Measurements from ENCODE around the gene TMEM53.
"Not testable (repeated sequence)": the region's sequence is repeated elsewhere in the genome, so short reads cannot be mapped to it uniquely, and the experiment has no call there.

TMEM53 gene

DNA sequence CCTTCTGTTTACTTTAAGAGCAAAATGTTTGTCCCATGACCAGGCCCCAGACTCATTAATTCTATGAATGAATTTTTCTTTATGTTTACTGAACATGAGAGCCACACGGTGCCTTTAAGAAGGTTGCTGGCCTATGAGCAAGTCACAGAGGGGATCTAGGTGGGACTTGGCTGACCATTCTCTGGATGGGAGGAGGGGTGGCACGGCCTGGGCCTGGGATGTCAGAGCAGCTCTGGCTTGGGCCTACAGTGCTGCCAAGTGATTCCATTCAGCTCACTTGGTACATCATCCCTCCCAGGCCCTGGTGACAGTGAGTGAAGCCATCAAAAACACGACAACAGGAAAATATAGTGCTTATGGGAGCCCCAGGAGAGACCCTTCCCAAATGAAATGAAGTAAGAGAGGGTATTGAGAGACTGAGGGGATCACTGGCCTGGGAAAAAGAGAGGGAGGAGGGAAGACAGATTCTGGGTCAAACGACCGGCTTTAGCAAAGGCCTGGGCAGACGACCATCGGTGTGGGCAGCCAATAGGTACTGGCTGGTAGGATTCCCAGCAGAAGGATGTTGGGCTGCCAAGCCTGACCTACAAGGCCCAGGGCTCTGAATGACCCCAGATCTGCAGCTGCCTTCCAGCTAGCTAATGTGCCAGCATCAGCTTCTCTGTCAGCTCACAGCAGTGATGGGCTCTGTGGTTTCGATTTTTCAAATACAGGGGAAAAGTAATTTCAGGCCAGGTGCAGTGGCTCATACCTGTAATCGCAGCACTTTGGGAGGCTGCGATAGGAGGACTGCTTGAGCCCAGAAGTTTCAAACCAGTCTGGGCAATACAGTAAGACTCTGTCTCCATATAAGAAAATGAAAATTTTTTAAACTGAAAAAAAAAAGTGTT, 3.3 kb downstream of the TMEM53 start:
- H3K4me1 ChIP-seq (ENCODE audit: control insufficient read depth, low read depth, low read length): peaks cover 8% of the 10 kb centered on the region
- H3K9ac ChIP-seq (ENCODE audit: low read length): no peak overlapping the region
- no peaks in the 10 kb centered on the region for H3K9me3 ChIP-seq (ENCODE audit: control insufficient read depth, low read depth, low read length)
- H3K27me3 ChIP-seq (ENCODE audit: control insufficient read depth, insufficient read depth, low read length): no peaks in the 10 kb centered on the region
- no peaks in the 10 kb centered on the region for H3K36me3 ChIP-seq (ENCODE audit: control insufficient read depth, low read depth, low read length)
- H3K27ac ChIP-seq (ENCODE audit: low read length): no peak overlapping the region
- H3K4me3 ChIP-seq (ENCODE audit: low read length): no peak overlapping the region

DNA sequence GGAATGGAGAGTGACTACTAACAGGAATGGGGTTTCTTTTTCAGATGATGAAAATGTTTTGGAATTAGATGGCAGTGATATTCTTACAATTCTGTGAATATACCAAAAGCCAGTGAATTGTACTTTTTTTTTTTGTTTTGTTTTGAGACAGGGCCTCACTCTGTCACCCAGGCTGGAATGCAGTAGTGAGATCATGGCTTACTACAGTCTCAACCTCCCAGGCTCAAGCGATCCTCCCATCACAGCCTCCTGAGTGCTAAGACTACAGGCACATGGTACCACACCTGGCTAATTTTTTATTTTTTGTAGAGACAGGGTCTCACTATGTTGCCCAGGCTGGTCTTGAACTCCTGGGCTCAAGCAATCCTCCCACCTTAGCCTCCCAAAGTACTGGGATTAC, 7.6 kb downstream of the TMEM53 start:
- not testable (repeated sequence) for H3K4me1 ChIP-seq (ENCODE audit: control insufficient read depth, low read depth, low read length); H3K36me3 ChIP-seq (ENCODE audit: control insufficient read depth, low read depth, low read length); H3K4me3 ChIP-seq (ENCODE audit: low read length); H3K27ac ChIP-seq (ENCODE audit: low read length); H3K9ac ChIP-seq (ENCODE audit: low read length); H3K9me3 ChIP-seq (ENCODE audit: control insufficient read depth, low read depth, low read length); H3K27me3 ChIP-seq (ENCODE audit: control insufficient read depth, insufficient read depth, low read length)

DNA sequence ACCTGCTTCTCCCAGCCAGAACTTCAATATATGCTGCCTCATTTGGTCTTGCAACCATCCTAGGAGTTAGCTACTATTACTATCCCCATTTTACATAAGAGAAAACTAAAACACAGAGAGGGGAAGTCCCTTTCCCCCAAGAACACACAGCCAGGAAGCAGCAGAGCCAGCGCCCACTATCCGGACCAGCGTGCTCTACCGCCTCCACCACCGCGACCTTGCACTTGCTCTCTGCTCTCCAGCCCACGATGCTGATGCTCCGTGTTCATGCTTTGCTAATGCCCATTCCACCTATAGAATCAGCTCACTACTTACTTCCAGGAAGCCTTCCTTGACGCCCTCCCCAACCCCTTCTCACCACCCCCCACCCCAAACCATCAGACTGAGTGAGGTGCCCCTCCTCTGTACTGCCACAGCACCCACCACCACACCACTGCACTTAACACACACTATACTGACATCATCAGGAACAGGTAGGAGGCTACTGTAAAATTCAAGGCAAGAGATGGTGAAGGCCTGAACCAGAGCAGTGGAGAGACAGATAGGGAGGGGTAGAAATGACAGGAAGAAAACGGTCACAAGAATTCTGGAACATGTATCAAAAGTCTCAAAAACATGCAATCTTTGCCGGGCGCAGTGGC, 9.4 kb downstream of the TMEM53 start:
- Histone ChIP-seq H3K4me3 (ENCODE audit: low read length) (no peak overlapping the region), H3K9ac (ENCODE audit: low read length) (no peak overlapping the region), H3K9me3 (ENCODE audit: control insufficient read depth, low read depth, low read length) (no peaks in the 10 kb centered on the region), H3K36me3 (ENCODE audit: control insufficient read depth, low read depth, low read length) (no peaks in the 10 kb centered on the region), H3K27ac (ENCODE audit: low read length) (no peak overlapping the region), H3K4me1 (ENCODE audit: control insufficient read depth, low read depth, low read length) (no peaks in the 10 kb centered on the region), H3K27me3 (ENCODE audit: control insufficient read depth, insufficient read depth, low read length) (no peaks in the 10 kb centered on the region)

DNA sequence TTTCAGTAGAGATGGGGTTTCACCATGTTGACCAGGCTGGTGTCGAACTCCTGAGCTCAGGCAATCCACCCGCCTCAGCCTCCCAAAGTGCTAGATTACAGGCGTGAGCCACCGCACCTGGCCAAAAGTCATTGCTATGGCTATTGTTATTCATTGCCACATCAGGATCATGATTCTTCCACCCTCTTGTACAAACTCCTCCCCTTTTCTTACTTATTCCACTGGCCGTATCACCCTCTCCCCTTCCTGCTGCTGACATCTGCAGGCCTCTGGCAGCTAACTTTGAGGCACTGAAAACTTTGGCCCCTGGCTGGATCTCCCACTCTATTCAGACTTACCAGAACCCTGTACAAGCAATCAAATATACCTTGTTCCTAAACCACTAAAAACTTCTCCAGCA, 10.9 kb downstream of the TMEM53 start:
- no peak overlapping the region for H3K27ac ChIP-seq (ENCODE audit: low read length)
- no peaks in the 10 kb centered on the region for H3K27me3 ChIP-seq (ENCODE audit: control insufficient read depth, insufficient read depth, low read length)
- H3K9me3 ChIP-seq (ENCODE audit: control insufficient read depth, low read depth, low read length): no peaks in the 10 kb centered on the region
- no peak overlapping the region for H3K4me3 ChIP-seq (ENCODE audit: low read length)
- H3K4me1 ChIP-seq (ENCODE audit: control insufficient read depth, low read depth, low read length): no peaks in the 10 kb centered on the region
- no peaks in the 10 kb centered on the region for H3K36me3 ChIP-seq (ENCODE audit: control insufficient read depth, low read depth, low read length)
- no peak overlapping the region for H3K9ac ChIP-seq (ENCODE audit: low read length)

DNA sequence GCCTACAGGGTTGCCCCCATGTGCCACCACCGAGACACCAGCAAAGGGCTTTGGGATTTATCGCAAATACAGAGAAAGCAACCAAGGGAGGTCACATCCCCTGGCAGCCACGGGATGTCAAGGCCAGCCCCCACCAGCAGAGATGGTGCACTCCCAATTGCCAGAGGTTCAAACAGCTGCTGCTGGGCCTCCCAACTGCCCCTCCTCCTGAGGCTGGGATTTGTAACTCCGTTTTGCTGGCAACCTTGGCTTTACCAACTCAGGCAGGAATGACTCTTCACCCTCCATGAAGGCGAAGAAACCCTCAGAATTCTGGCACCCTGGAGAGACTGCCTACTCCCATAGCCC, 11.6 kb downstream of the TMEM53 start:
- Histone ChIP-seq H3K27me3 (ENCODE audit: control insufficient read depth, insufficient read depth, low read length) (no peaks in the 10 kb centered on the region), H3K4me3 (ENCODE audit: low read length) (no peak overlapping the region), H3K36me3 (ENCODE audit: control insufficient read depth, low read depth, low read length) (no peaks in the 10 kb centered on the region), H3K4me1 (ENCODE audit: control insufficient read depth, low read depth, low read length) (no peaks in the 10 kb centered on the region), H3K27ac (ENCODE audit: low read length) (no peak overlapping the region), H3K9ac (ENCODE audit: low read length) (no peak overlapping the region), H3K9me3 (ENCODE audit: control insufficient read depth, low read depth, low read length) (no peaks in the 10 kb centered on the region)

DNA sequence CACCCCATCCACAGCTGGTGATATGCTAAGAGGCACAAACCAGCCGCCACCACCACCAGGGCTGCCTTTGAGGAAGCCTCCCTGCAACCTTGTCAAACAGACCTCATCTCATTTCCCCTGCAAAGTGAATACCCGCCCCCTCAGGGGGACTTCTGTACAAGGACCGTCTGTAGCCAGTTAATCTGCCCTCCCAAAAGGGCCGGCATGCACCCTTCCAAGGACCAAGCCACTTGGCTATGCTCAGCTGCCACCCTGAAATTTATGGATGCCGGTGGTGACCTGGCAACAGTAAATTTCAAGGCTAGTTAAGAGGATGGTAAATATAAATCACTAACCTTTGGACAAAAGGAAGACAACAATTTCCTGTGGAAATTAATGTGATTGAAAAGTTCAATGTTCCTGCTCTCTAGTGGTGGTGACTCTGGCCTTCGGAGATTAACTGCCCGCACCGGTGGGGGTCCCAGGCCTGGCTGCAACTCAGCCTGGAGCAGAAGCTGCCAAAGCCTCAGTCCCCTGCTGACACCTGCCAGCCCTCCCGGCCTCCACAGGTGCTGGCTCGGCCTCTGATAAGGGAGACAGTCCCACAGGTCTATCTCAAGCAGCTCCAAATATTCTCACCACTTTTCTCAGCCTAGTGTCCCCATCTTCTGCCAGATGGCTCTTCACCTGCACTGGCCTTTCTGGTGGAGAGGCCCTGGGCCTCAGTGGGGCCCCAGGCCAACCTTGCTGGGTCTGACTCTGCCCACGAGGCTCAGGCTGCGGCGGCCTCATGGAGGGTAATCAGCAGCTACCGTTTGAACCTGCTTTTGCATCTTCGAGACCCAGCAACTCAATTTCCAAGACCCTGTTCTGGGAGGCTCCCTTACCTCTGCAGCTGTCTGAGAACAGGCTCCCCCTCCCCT, 12.2 kb downstream of the TMEM53 start:
- Histone ChIP-seq H3K4me3 (ENCODE audit: low read length) (no peak overlapping the region), H3K27ac (ENCODE audit: low read length) (no peak overlapping the region), H3K9ac (ENCODE audit: low read length) (no peak overlapping the region)

DNA sequence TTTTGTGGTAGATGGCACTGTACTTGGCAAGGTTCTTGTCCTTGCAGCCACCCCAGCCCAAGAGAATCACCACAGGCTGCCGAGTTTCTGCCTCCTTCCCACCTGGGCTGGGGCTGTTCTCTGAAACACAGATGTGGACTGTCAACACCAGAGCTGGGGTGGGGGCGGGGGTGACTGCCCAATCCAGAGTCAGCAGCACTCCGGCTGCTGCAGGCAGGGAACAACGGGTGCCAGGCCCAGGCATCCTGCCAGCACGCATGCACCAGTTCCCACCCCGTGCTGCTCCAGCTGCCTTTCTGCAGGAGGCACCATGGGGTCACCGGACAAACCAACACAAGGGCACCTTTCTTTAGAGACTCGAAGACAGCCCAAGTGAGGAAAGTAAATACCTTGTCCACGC, 14.1 kb downstream of the TMEM53 start:
- Histone ChIP-seq H3K9me3 (ENCODE audit: control insufficient read depth, low read depth, low read length) (no peaks in the 10 kb centered on the region), H3K36me3 (ENCODE audit: control insufficient read depth, low read depth, low read length) (no peaks in the 10 kb centered on the region), H3K27ac (ENCODE audit: low read length) (no peak overlapping the region), H3K9ac (ENCODE audit: low read length) (no peak overlapping the region), H3K4me3 (ENCODE audit: low read length) (no peak overlapping the region), H3K27me3 (ENCODE audit: control insufficient read depth, insufficient read depth, low read length) (no peaks in the 10 kb centered on the region), H3K4me1 (ENCODE audit: control insufficient read depth, low read depth, low read length) (no peaks in the 10 kb centered on the region)

More for the DNA sequence above, 12.2 kb downstream of the TMEM53 start:
- Histone ChIP-seq H3K36me3 (ENCODE audit: control insufficient read depth, low read depth, low read length) (no peaks in the 10 kb centered on the region), H3K27me3 (ENCODE audit: control insufficient read depth, insufficient read depth, low read length) (no peaks in the 10 kb centered on the region), H3K9me3 (ENCODE audit: control insufficient read depth, low read depth, low read length) (no peaks in the 10 kb centered on the region), H3K4me1 (ENCODE audit: control insufficient read depth, low read depth, low read length) (no peaks in the 10 kb centered on the region)

DNA sequence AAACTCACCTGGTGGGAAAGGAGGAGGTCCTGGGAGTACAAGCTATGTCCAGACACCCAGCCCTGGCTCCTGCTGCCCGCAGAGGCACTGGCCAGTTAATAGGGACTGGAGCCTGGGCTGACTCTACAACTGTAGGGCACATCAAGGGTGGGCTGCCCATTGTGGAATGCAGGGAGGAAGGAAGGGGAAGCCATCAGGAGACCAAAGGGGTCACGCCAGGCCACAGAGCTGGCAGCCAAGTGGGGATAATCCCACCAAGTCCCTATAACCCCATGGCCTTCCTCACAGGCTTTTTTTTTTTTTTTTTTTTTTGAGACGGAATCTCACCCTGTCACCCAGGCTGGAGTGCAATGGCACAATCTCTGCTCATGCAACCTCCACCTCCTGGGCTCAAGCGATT, 14.7 kb downstream of the TMEM53 start:
- no peaks in the 10 kb centered on the region for H3K27me3 ChIP-seq (ENCODE audit: control insufficient read depth, insufficient read depth, low read length)
- H3K9ac ChIP-seq (ENCODE audit: low read length): no peak overlapping the region
- no peaks in the 10 kb centered on the region for H3K9me3 ChIP-seq (ENCODE audit: control insufficient read depth, low read depth, low read length)
- no peak overlapping the region for H3K4me3 ChIP-seq (ENCODE audit: low read length)
- no peak overlapping the region for H3K27ac ChIP-seq (ENCODE audit: low read length)
- no peaks in the 10 kb centered on the region for H3K36me3 ChIP-seq (ENCODE audit: control insufficient read depth, low read depth, low read length)
- no peaks in the 10 kb centered on the region for H3K4me1 ChIP-seq (ENCODE audit: control insufficient read depth, low read depth, low read length)

DNA sequence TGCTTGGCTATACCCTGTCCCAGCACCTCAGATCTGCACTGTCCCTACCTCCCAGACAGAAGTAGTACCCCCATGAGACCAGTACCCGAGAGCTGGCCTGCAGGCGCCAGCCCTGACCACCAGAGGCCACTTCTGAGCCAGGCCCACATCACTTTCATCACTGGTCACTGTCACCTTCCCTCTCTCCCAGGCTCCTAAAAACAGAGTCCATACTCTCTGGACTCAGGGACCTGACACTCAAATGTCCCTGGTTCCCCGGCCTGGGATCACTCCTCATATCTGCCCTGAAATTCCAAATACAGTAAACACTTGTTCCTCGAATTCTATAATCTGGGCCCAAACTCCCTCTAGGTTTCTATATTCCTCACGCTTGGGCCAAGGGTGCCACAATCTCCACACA, 18.7 kb downstream of the TMEM53 start:
- Histone ChIP-seq H3K9me3 (ENCODE audit: control insufficient read depth, low read depth, low read length) (no peaks in the 10 kb centered on the region), H3K36me3 (ENCODE audit: control insufficient read depth, low read depth, low read length) (peaks cover 4% of the 10 kb centered on the region), H3K9ac (ENCODE audit: low read length) (no peak overlapping the region), H3K4me3 (ENCODE audit: low read length) (no peak overlapping the region), H3K27me3 (ENCODE audit: control insufficient read depth, insufficient read depth, low read length) (no peaks in the 10 kb centered on the region), H3K4me1 (ENCODE audit: control insufficient read depth, low read depth, low read length) (no peaks in the 10 kb centered on the region), H3K27ac (ENCODE audit: low read length) (no peak overlapping the region)

DNA sequence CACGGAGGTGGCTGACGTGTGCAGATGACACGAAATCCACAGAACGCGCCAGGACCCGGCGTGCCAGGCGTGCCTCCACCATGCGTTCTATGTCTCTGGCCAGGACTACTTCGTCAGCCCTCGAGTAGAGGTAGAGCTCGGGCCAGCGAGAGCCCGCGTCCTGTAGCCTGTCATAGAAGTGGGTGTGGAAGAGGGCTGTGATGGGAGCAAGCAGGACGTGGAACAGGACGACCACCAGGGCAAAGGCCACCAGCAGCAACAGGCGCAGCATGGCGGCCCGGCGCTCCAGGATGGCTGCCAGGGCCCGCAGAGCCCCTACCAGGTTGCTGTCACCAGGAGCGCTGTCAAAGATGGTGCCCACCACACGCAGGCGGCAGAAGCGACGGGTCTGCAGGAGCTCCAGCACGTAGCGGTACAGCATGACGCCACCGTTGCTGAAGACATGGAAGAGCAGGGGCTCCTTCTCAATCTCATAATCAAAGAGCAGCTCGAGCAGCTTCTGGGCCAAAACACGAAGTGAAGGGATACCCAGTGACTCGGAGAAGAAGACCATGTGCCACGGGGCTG, 19.6 kb downstream of the TMEM53 start:
- Histone ChIP-seq H3K4me3 (ENCODE audit: low read length) (no peak overlapping the region), H3K9ac (ENCODE audit: low read length) (no peak overlapping the region), H3K27ac (ENCODE audit: low read length) (no peak overlapping the region), H3K36me3 (ENCODE audit: control insufficient read depth, low read depth, low read length) (peaks cover 6% of the 10 kb centered on the region), H3K27me3 (ENCODE audit: control insufficient read depth, insufficient read depth, low read length) (no peaks in the 10 kb centered on the region), H3K9me3 (ENCODE audit: control insufficient read depth, low read depth, low read length) (no peaks in the 10 kb centered on the region), H3K4me1 (ENCODE audit: control insufficient read depth, low read depth, low read length) (no peaks in the 10 kb centered on the region)

Measured in iPS-18a (cell line).